NB4 (cell line): ENCODE results near the gene FKBP6.
"Not testable (repeated sequence)": the region's sequence is repeated elsewhere in the genome, so short reads cannot be mapped to it uniquely, and the experiment has no call there.

Experiments
- MAX ChIP-seq: IDR thresholded peaks from 2 replicates; pipeline ENCODE4 v1.6.1; 2011; ENCODE audit warnings: low read depth, low read length
- MYC ChIP-seq: IDR thresholded peaks from 2 replicates; pipeline ENCODE4 v1.6.1; 2011; ENCODE audit warnings: low read depth, low read length
- POLR2A ChIP-seq: IDR thresholded peaks from 2 replicates; pipeline ENCODE4 v1.6.1; 2011; ENCODE audit warnings: mild to moderate bottlenecking; ENCODE audit not compliant: insufficient read length; ENCODE audit errors: extremely low read depth
- TF ChIP-seq, protein P1 (sequence below): IDR thresholded peaks from one replicate; pipeline ENCODE4 v1.5.1; 2012; ENCODE audit warnings: low read depth, low read length

GRCh38 chr7:73301108-73301507 lies 26.9 kb upstream of the FKBP6 start:
- TF ChIP-seq, protein P1, sequence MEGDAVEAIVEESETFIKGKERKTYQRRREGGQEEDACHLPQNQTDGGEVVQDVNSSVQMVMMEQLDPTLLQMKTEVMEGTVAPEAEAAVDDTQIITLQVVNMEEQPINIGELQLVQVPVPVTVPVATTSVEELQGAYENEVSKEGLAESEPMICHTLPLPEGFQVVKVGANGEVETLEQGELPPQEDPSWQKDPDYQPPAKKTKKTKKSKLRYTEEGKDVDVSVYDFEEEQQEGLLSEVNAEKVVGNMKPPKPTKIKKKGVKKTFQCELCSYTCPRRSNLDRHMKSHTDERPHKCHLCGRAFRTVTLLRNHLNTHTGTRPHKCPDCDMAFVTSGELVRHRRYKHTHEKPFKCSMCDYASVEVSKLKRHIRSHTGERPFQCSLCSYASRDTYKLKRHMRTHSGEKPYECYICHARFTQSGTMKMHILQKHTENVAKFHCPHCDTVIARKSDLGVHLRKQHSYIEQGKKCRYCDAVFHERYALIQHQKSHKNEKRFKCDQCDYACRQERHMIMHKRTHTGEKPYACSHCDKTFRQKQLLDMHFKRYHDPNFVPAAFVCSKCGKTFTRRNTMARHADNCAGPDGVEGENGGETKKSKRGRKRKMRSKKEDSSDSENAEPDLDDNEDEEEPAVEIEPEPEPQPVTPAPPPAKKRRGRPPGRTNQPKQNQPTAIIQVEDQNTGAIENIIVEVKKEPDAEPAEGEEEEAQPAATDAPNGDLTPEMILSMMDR = not testable (repeated sequence)
- not testable (repeated sequence) for TF ChIP-seq MYC, POLR2A, MAX
